ENCODE data around the gene P3R3URF. TPM values are rescaled to one million over a fixed set of nuclear protein-coding genes. Genes with fewer than 3 reads are reported as not detected.
A peak's percentile ranks its signal among the peaks of the same experiment; 100 is the strongest.

The P3R3URF gene
- total and polyA plus RNA-seq, 9 of the 15 experiments (the other 6 are each of a cell fraction or from before 2014, with no cell fraction given): not detected

GRCh38 chr1:46131712-46132528, 44.4 kb downstream of the P3R3URF start (continued):
- TF ChIP-seq HEY1 (CRISPR knock-in tag; IDR thresholded peaks at IDR 0.05; ENCODE audit: borderline replicate concordance) (no peak), TEAD2 (tag; IDR thresholded peaks at IDR 0.05) (no peak), TEAD4 (IDR thresholded peaks at IDR 0.05; ENCODE audit: low read length) (peak; percentile 36; the same call in 1 of the 2 replicates), TEAD4 (CRISPR knock-in tag; IDR thresholded peaks at IDR 0.05; ENCODE audit: borderline replicate concordance) (no peak), ZNF146 (CRISPR knock-in tag; IDR thresholded peaks at IDR 0.05; ENCODE audit: unreplicated experiment) (no peak), ELF1 (tag; IDR thresholded peaks at IDR 0.05) (no peak), PYGO2 (tag; IDR thresholded peaks at IDR 0.05) (no peak), RNF219 (CRISPR knock-in tag; IDR thresholded peaks at IDR 0.05) (no peak), CEBPZ (IDR thresholded peaks at IDR 0.05; ENCODE audit: borderline replicate concordance, low read depth, low read length) (no peak), JUN (IDR thresholded peaks at IDR 0.05; ENCODE audit: borderline replicate concordance, low read depth, low read length) (no peak), JUN (CRISPR knock-in tag; IDR thresholded peaks at IDR 0.05; ENCODE audit: borderline replicate concordance) (no peak), DMBX1 (CRISPR knock-in tag; IDR thresholded peaks at IDR 0.05; ENCODE audit: borderline replicate concordance) (no peak), PTBP1 (IDR thresholded peaks at IDR 0.05; ENCODE audit: low read depth, low read length) (0 out of 2 replicates have a peak, but pooled peaks have one; percentile 7), NBN (IDR thresholded peaks at IDR 0.05; ENCODE audit: low read depth) (no peak), CBFB (CRISPR knock-in tag; IDR thresholded peaks at IDR 0.05) (no peak), ZHX1 (conservative IDR thresholded peaks at IDR 0.05; ENCODE audit: low read length) (no peak), SMARCA4 (IDR thresholded peaks at IDR 0.05) (0 out of 2 replicates have a peak, but pooled peaks have one; percentile 3), CHD1 (IDR thresholded peaks at IDR 0.05; ENCODE audit: low read length) (peak; percentile 61), HNRNPL (IDR thresholded peaks at IDR 0.05; ENCODE audit: low read depth, low read length) (no peak), TCF7L2 (IDR thresholded peaks at IDR 0.05; ENCODE audit: low read depth, low read length) (no peak), ZZZ3 (IDR thresholded peaks at IDR 0.05) (no peak)
